IMR-90 (cell line): ENCODE data around the gene GM2A. TPM values are rescaled to one million over a fixed set of nuclear protein-coding genes. Genes with fewer than 3 reads are reported as not detected.

Source experiments
- ATAC-seq: fragments of 200-7000 bp; cut with Tn5 transposase; 2 replicates; pipeline ENCODE4 v1.9.1; 2020; ENCODE audit warnings: low read depth, mild to moderate bottlenecking, moderate library complexity
- BruUV-seq: library from RNA; stranded (reverse); fragments of 400-500 nt; replicated peaks from 2 replicates; lab custom pipeline; 2021; lab: Mats Ljungman, UMichigan
- CTCF ChIA-PET: fragments of 300-600 bp; formaldehyde crosslinking; extraction: SDS; loops from one replicate; lab custom pipeline; 2021; ENCODE audit warnings: antibody characterized with exemption; lab: Yijun Ruan, JAX
- POLR2A ChIA-PET: fragments of 300-600 bp; sonication (Branson Sonifier 250); formaldehyde crosslinking; loops from one replicate; lab custom pipeline; 2022; ENCODE audit warnings: antibody characterized with exemption; ENCODE audit not compliant: unreplicated experiment; lab: Charles Lee
- DNase-seq: peaks from one replicate; pipeline ENCODE4 v3.0.0; 2013
- H2AFZ ChIP-seq: replicated peaks from 2 replicates; pipeline ENCODE3; 2013; ENCODE audit warnings: low read length, mild to moderate bottlenecking; ENCODE audit not compliant: poor library complexity
- H2AK5ac ChIP-seq: 2 replicates; pipeline ENCODE4 v1.6.1; 2013; ENCODE audit warnings: low read depth, low read length, inconsistent platforms
- H2AK9ac ChIP-seq: replicated peaks from 2 replicates; pipeline ENCODE3; 2013; ENCODE audit warnings: mild to moderate bottlenecking, low read depth, low read length, moderate library complexity; ENCODE audit not compliant: poor library complexity
- H2BK120ac ChIP-seq: 2 replicates; pipeline ENCODE4 v1.6.1; 2013; ENCODE audit warnings: low read depth, low read length, inconsistent platforms
- H2BK15ac ChIP-seq: 3 replicates; pipeline ENCODE4 v1.6.1; 2013; ENCODE audit warnings: low read depth, low read length, inconsistent platforms
- H2BK20ac ChIP-seq: 2 replicates; pipeline ENCODE4 v1.6.1; 2013; ENCODE audit warnings: low read depth, mild to moderate bottlenecking, inconsistent platforms, low read length, moderate library complexity
- H2BK5ac ChIP-seq: 2 replicates; pipeline ENCODE4 v1.6.1; 2013; ENCODE audit warnings: mild to moderate bottlenecking, low read depth, low read length, inconsistent platforms; ENCODE audit not compliant: poor library complexity, severe bottlenecking
- H3K14ac ChIP-seq: replicated peaks from 2 replicates; pipeline ENCODE4 v1.6.1; 2013; ENCODE audit warnings: low read depth, low read length, inconsistent platforms
- H3K18ac ChIP-seq: 2 replicates; pipeline ENCODE4 v1.6.1; 2013; ENCODE audit warnings: low read depth, low read length, control low read depth
- H3K23ac ChIP-seq: 2 replicates; pipeline ENCODE4 v1.6.1; 2013; ENCODE audit warnings: low read depth, low read length, inconsistent platforms
- H3K27ac ChIP-seq: 2 replicates; pipeline ENCODE4 v1.5.1; 2013; ENCODE audit warnings: mild to moderate bottlenecking, control low read depth, low read length; ENCODE audit not compliant: insufficient read depth
- H3K27me3 ChIP-seq: 2 replicates; pipeline ENCODE4 v1.6.1; 2013; ENCODE audit warnings: low read length; ENCODE audit not compliant: control insufficient read depth, insufficient read depth
- H3K36me3 ChIP-seq: 2 replicates; pipeline ENCODE4 v1.6.1; 2013; ENCODE audit warnings: low read length, mixed read lengths; ENCODE audit not compliant: control insufficient read depth, insufficient read depth
- H3K4ac ChIP-seq: 2 replicates; pipeline ENCODE4 v1.6.1; 2013; ENCODE audit warnings: low read depth, low read length, inconsistent platforms
- H3K4me1 ChIP-seq: 2 replicates; pipeline ENCODE4 v1.6.1; 2013; ENCODE audit warnings: low read length, mixed read lengths; ENCODE audit not compliant: control insufficient read depth, insufficient read depth
- H3K4me2 ChIP-seq: 2 replicates; pipeline ENCODE4 v1.6.1; 2013; ENCODE audit warnings: low read depth, mild to moderate bottlenecking, control low read depth, low read length, moderate library complexity
- H3K4me3 ChIP-seq: 2 replicates; pipeline ENCODE4 v1.5.1; 2013; ENCODE audit warnings: low read depth, mild to moderate bottlenecking, control low read depth, low read length, moderate library complexity; ENCODE audit not compliant: insufficient read depth
- H3K56ac ChIP-seq: 2 replicates; pipeline ENCODE4 v1.6.1; 2013; ENCODE audit warnings: low read length, inconsistent platforms; ENCODE audit not compliant: insufficient read depth; ENCODE audit errors: extremely low read depth
- H3K79me1 ChIP-seq, 2 experiments: 2 replicates each; pipeline ENCODE4 v1.6.1; 2013; ENCODE audit warnings: low read length in 2 of 2, inconsistent platforms in 1 of 2, low read depth in 1 of 2
- H3K9ac ChIP-seq: 2 replicates; pipeline ENCODE4 v1.6.1; 2013; ENCODE audit warnings: low read depth, low read length, control low read depth
- H3K9me1 ChIP-seq: 2 replicates; pipeline ENCODE4 v1.6.1; 2013; ENCODE audit warnings: low read length, inconsistent platforms; ENCODE audit not compliant: insufficient read depth
- H3K9me3 ChIP-seq: 2 replicates; pipeline ENCODE4 v1.6.1; 2013; ENCODE audit warnings: low read length; ENCODE audit not compliant: control insufficient read depth, insufficient read depth
- H4K20me1 ChIP-seq: 2 replicates; pipeline ENCODE4 v1.6.1; 2013; ENCODE audit warnings: low read length, inconsistent platforms; ENCODE audit not compliant: insufficient read depth
- H4K5ac ChIP-seq: 2 replicates; pipeline ENCODE4 v1.6.1; 2013; ENCODE audit warnings: mild to moderate bottlenecking, low read depth, low read length, control low read depth
- H4K8ac ChIP-seq, 2 experiments: 2 replicates each; pipeline ENCODE4 v1.6.1; 2013; ENCODE audit warnings: low read depth in 2 of 2, low read length in 2 of 2, control low read depth in 1 of 2, inconsistent platforms in 1 of 2
- H4K91ac ChIP-seq: 2 replicates; pipeline ENCODE4 v1.6.1; 2013; ENCODE audit warnings: low read depth, low read length, inconsistent platforms; ENCODE audit not compliant: insufficient read depth
- BHLHE40 ChIP-seq: fragments of 150-350 bp; IDR thresholded peaks from 2 replicates; pipeline ENCODE4 v1.6.1; 2016; ENCODE audit warnings: mild to moderate bottlenecking, low read depth, low read length
- CEBPB ChIP-seq: IDR thresholded peaks from 2 replicates; pipeline ENCODE4 v1.6.1; 2012; ENCODE audit warnings: low read depth, low read length, improper control_type of control experiment
- FOS ChIP-seq: fragments of 150-350 bp; IDR thresholded peaks from 2 replicates; pipeline ENCODE4 v1.6.1; 2016; ENCODE audit warnings: low read depth, low read length
- MAFK ChIP-seq: IDR thresholded peaks from 2 replicates; pipeline ENCODE4 v1.6.1; 2012; ENCODE audit warnings: low read depth, low read length, improper control_type of control experiment
- MAZ ChIP-seq: IDR thresholded peaks from 2 replicates; pipeline ENCODE4 v1.6.1; 2012; ENCODE audit warnings: low read depth, mild to moderate bottlenecking, low read length, improper control_type of control experiment, moderate library complexity, borderline replicate concordance
- MXI1 ChIP-seq: IDR thresholded peaks from 2 replicates; pipeline ENCODE4 v1.6.1; 2012; ENCODE audit warnings: low read depth, mild to moderate bottlenecking, low read length, moderate library complexity, borderline replicate concordance
- NFE2L2 ChIP-seq: fragments of 150-350 bp; IDR thresholded peaks from 2 replicates; pipeline ENCODE4 v1.6.1; 2016; ENCODE audit warnings: low read depth, mild to moderate bottlenecking, low read length
- POLR2A ChIP-seq: IDR thresholded peaks from 2 replicates; pipeline ENCODE4 v1.6.1; 2012; ENCODE audit warnings: mild to moderate bottlenecking, low read depth, low read length
- RCOR1 ChIP-seq: IDR thresholded peaks from 2 replicates; pipeline ENCODE4 v1.6.1; 2012; ENCODE audit warnings: mild to moderate bottlenecking, low read length, improper control_type of control experiment; ENCODE audit not compliant: insufficient replicate concordance
- RFX5 ChIP-seq: IDR thresholded peaks from 2 replicates; pipeline ENCODE4 v1.8.0; 2012; ENCODE audit warnings: low read depth, mild to moderate bottlenecking, low read length, moderate library complexity
- SMC3 ChIP-seq: fragments of 150-350 bp; IDR thresholded peaks from 2 replicates; pipeline ENCODE4 v1.6.1; 2016; ENCODE audit warnings: low read depth, mild to moderate bottlenecking, antibody characterized with exemption, low read length, moderate library complexity
- WGBS, 2 experiments: methylation state at CpG; one replicate each; pipeline versions ENCODE4 v1.1.5 to v1.1.7; 2013; ENCODE audit warnings: missing lambda C conversion rate in 2 of 2; ENCODE audit not compliant: insufficient read length in 1 of 2; ENCODE audit errors: extremely low coverage in 2 of 2; 5-methylcytosine and 5-hydroxymethylcytosine counted together
- dilution Hi-C: fragments of 300-500 bp; cut with HindIII; formaldehyde crosslinking; loops from one replicate; pipeline ENCODE4 v1.14.3; 2018; ENCODE audit warnings: low sequenced_read_pairs; ENCODE audit not compliant: unreplicated experiment
- in situ Hi-C: fragments of 300-500 bp; cut with MboI; formaldehyde crosslinking; loops from 3 replicates; pipeline ENCODE4 v1.14.3; 2019; ENCODE audit warnings: low sequenced_read_pairs, inconsistent platforms, mixed read lengths
- intact Hi-C: fragments of 100-400 bp; cut with micrococcal nuclease; formaldehyde crosslinking; loops from 2 replicates; pipeline ENCODE4 v1.10.0; 2022
- polyA plus RNA-seq, 3 experiments: library from polyadenylated mRNA; depleted of rRNA; stranded (reverse); fragments of >200 nt; gene quantifications; 2 replicates each; pipeline ENCODE4 v1.2.3, GENCODE V29; 2012; ENCODE audit warnings: low replicate concordance in 1 of 3
- total RNA-seq: library from RNA; depleted of rRNA; stranded (reverse); fragments of >200 nt; gene quantifications from 2 replicates; pipeline ENCODE4 v1.2.3, GENCODE V29; 2012
- TF ChIP-seq, protein P1 (sequence below): conservative IDR thresholded peaks from 2 replicates; pipeline ENCODE4 v1.5.1; 2012; ENCODE audit warnings: mild to moderate bottlenecking, low read depth, low read length, improper control_type of control experiment
- TF ChIP-seq, protein P2 (sequence below): fragments of 150-350 bp; IDR thresholded peaks from 2 replicates; pipeline ENCODE4 v1.6.1; 2016; ENCODE audit warnings: low read depth, mild to moderate bottlenecking, low read length, moderate library complexity, borderline replicate concordance
- TF ChIP-seq, protein P3 (sequence below): fragments of 150-350 bp; IDR thresholded peaks from 2 replicates; pipeline ENCODE4 v1.6.1; 2017; ENCODE audit warnings: mild to moderate bottlenecking, antibody characterized with exemption, low read length, low read depth

The GM2A gene
- total and polyA plus RNA-seq, 2 of the 4 experiments (the other 2 are of a cell fraction), result 13.8 to 18.5 TPM

DNA sequence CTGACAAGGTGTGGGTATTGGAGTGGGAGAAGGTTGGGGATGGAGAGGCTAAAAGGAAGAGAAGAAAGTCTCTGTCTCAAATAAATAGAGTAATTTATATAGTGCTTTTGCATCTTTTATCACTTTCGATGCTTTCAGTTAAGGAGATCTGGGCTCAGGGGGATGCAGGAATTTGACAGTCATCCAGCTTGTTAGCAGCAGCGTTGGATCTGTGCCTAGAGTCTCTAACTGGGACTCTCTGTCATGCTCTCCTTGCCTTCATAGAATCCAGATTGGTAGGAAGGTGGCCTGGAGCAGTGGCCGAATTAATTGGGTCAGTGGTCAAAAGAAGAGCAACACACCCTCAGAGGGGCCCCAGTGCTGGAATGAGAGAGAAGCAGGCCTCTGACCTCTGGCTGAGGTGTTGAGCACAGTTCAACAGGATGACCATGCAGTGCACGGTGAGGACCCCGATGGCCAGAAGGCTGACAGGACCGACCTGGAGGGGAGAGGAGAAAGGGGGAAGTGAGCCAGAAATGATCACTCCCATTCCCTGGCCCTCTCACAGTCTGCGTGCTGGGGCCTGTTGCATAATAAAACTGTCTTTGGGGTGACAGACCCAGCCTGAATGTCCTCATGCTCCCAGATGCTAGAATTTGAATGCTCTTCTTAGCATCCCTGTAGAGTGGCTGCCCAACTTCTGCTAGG lies 42.9 kb downstream of the GM2A start:
- WGBS, 2 experiments, result no CpG with 5 or more reads among the region's 7 CpGs
- no peak overlapping the region for H4K91ac ChIP-seq
- no peak overlapping the region for H2BK5ac ChIP-seq
- no peak overlapping the region for H3K4ac ChIP-seq
- H3K56ac ChIP-seq, result no peak overlapping the region
- peaks cover 9% of the 10 kb centered on the region for H3K27me3 ChIP-seq
- no peaks in the 10 kb centered on the region for H3K79me1 ChIP-seq
- no peak overlapping the region for H2AFZ ChIP-seq
- no peak overlapping the region for H3K27ac ChIP-seq
- no peak overlapping the region for H2BK15ac ChIP-seq
- no peak overlapping the region for H2AK9ac ChIP-seq
- H3K4me3 ChIP-seq, result no peak overlapping the region
- ATAC-seq, result no peak
- H3K14ac ChIP-seq, result no peak overlapping the region
- CTCF ChIA-PET, result no interaction called here
- no peak overlapping the region for H2BK120ac ChIP-seq
- dilution Hi-C loops (no loop called here), in situ Hi-C loops (no loop called here), intact Hi-C loops (no loop called here)
- no peaks in the 10 kb centered on the region for H3K4me1 ChIP-seq
- H4K5ac ChIP-seq, result no peak overlapping the region
- no peak overlapping the region for H2BK20ac ChIP-seq
- H3K18ac ChIP-seq, result no peak overlapping the region
- no peak overlapping the region for H3K9ac ChIP-seq
- no peaks in the 10 kb centered on the region for H3K36me3 ChIP-seq
- no peak overlapping the region for H2AK5ac ChIP-seq
- POLR2A ChIA-PET, result no interaction called here
- no peak overlapping the region for H3K23ac ChIP-seq
- TF ChIP-seq, protein P1, sequence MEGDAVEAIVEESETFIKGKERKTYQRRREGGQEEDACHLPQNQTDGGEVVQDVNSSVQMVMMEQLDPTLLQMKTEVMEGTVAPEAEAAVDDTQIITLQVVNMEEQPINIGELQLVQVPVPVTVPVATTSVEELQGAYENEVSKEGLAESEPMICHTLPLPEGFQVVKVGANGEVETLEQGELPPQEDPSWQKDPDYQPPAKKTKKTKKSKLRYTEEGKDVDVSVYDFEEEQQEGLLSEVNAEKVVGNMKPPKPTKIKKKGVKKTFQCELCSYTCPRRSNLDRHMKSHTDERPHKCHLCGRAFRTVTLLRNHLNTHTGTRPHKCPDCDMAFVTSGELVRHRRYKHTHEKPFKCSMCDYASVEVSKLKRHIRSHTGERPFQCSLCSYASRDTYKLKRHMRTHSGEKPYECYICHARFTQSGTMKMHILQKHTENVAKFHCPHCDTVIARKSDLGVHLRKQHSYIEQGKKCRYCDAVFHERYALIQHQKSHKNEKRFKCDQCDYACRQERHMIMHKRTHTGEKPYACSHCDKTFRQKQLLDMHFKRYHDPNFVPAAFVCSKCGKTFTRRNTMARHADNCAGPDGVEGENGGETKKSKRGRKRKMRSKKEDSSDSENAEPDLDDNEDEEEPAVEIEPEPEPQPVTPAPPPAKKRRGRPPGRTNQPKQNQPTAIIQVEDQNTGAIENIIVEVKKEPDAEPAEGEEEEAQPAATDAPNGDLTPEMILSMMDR, result no peak
- no peak for TF ChIP-seq MAZ
- no peak for TF ChIP-seq FOS
- no peak for TF ChIP-seq NFE2L2
- TF ChIP-seq POLR2A, result no peak
- TF ChIP-seq, protein P2, sequence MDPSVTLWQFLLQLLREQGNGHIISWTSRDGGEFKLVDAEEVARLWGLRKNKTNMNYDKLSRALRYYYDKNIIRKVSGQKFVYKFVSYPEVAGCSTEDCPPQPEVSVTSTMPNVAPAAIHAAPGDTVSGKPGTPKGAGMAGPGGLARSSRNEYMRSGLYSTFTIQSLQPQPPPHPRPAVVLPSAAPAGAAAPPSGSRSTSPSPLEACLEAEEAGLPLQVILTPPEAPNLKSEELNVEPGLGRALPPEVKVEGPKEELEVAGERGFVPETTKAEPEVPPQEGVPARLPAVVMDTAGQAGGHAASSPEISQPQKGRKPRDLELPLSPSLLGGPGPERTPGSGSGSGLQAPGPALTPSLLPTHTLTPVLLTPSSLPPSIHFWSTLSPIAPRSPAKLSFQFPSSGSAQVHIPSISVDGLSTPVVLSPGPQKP, result no peak
- TF ChIP-seq CEBPB, result no peak
- TF ChIP-seq RCOR1, result no peak
- TF ChIP-seq MXI1, result no peak
- TF ChIP-seq MAFK, result no peak
- TF ChIP-seq RFX5, result no peak
- TF ChIP-seq SMC3, result no peak
- TF ChIP-seq, protein P3, sequence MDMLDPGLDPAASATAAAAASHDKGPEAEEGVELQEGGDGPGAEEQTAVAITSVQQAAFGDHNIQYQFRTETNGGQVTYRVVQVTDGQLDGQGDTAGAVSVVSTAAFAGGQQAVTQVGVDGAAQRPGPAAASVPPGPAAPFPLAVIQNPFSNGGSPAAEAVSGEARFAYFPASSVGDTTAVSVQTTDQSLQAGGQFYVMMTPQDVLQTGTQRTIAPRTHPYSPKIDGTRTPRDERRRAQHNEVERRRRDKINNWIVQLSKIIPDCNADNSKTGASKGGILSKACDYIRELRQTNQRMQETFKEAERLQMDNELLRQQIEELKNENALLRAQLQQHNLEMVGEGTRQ, result no peak
- no peak for TF ChIP-seq BHLHE40
- no peaks in the 10 kb centered on the region for H3K9me1 ChIP-seq
- no peaks in the 10 kb centered on the region for H3K9me3 ChIP-seq
- DNase-seq, result no peak
- no peak overlapping the region for H3K4me2 ChIP-seq
- no TSS peak for BruUV-seq
- H4K20me1 ChIP-seq, result no peaks in the 10 kb centered on the region
- no peak overlapping the region for H4K8ac ChIP-seq
